ENCODE results near the gene HKDC1. TPM values are rescaled to one million over a fixed set of nuclear protein-coding genes. Genes with fewer than 3 reads are reported as not detected.

Gene HKDC1
- total and polyA plus RNA-seq, 10 of the 15 experiments (the other 5 are each of a cell fraction or from before 2014, with no cell fraction given), result 0.04 to 0.34 (median 0.13) TPM; not detected in 5

DNA sequence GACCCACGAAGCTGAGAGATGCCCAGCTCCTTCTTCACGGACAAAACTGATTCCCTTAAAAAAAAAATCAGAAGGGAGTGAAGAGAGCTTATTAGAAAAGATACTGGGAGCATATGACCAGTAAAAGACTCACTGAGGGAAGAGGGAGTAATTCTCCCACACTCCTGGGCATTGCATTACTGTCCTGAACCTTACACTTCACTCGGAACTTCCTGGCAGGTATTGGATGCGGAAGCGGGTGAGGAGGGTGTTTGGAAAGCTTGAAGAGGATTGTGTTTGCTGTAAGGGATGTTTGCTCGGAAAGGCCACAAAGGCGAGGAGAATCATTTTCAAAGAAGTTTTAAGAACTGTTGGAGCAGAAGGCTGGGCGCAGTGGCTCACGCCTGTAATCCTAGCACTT, 375 bp downstream of the HKDC1 start:
- Histone ChIP-seq H3K9me3 (replicated peaks; ENCODE audit: control insufficient read depth, insufficient read depth, low read length) (no peaks in the 10 kb centered on the region), H4K20me1 (ENCODE audit: control insufficient read depth, insufficient read depth) (no peaks in the 10 kb centered on the region), H3K79me2 (ENCODE audit: control insufficient read depth, insufficient read depth, low read length) (no peaks in the 10 kb centered on the region), H3K4me3 (no peak overlapping the region), H3K4me2 (ENCODE audit: control insufficient read depth, insufficient read depth) (no peak overlapping the region), H3K36me3 (ENCODE audit: control insufficient read depth in 2 of 2, insufficient read depth in 2 of 2, low read length in 1 of 2) (no peaks in the 10 kb centered on the region), H3K9ac (ENCODE audit: control insufficient read depth, insufficient read depth, low read length) (no peak overlapping the region), H3K27me3 (replicated peaks in 1 of 2; ENCODE audit: control insufficient read depth in 2 of 2, insufficient read depth in 2 of 2, low read length in 1 of 2) (no peaks in the 10 kb centered on the region), H3K4me1 (ENCODE audit: control insufficient read depth, insufficient read depth, low read length) (peaks cover 22% of the 10 kb centered on the region), H2AFZ (ENCODE audit: control insufficient read depth, low read depth, low read length) (no peak overlapping the region), H3K27ac (ENCODE audit: control insufficient read depth, insufficient read depth) (no peak overlapping the region)
- BruUV-seq (replicated peaks), result no TSS peak
- intact Hi-C loops (cut with micrococcal nuclease; ENCODE audit: unreplicated experiment) (loop anchor here (5.0 to 10.0 kb wide), 2 partner anchors 96 to 218 kb away; partner anchors contain the start of gene VPS26A), in situ Hi-C loops (cut with MboI) (loop anchor here (10.0 kb wide), 1 partner anchor 226 kb away; no protein-coding TSS in a partner anchor)
- DNase-seq (ENCODE audit: low read depth, low spot score) (no peak), ATAC-seq (no peak), FAIRE-seq (no peak)
- SMC1A ChIA-PET (ENCODE audit: uncharacterized antibody, unreplicated experiment), result interaction anchor here (1.1 to 4.3 kb wide), 4 partner anchors 16 to 215 kb away, joined by 3 to 33 read pairs (median 5); no protein-coding TSS in a partner anchor
- WGBS (ENCODE audit: insufficient coverage, insufficient replicate concordance, low lambda C conversion rate, missing lambda C conversion rate), result 82% methylated on average over 9 of the region's 9 CpGs
- TF ChIP-seq KLF5 (IDR thresholded peaks at IDR 0.05; ENCODE audit: partially characterized antibody) (no peak), RB1 (IDR thresholded peaks at IDR 0.05; ENCODE audit: borderline replicate concordance) (no peak), BACH1 (IDR thresholded peaks at IDR 0.05; ENCODE audit: borderline replicate concordance) (no peak), CREB1 (IDR thresholded peaks at IDR 0.05; ENCODE audit: low read depth) (no peak), STAT1 (conservative IDR thresholded peaks at IDR 0.05) (no peak), ZZZ3 (IDR thresholded peaks at IDR 0.05; ENCODE audit: control insufficient read depth, insufficient read length, low read depth) (no peak), JUND (IDR thresholded peaks at IDR 0.05; ENCODE audit: low read depth, low read length) (no peak), HDAC2 (IDR thresholded peaks at IDR 0.05) (no peak), NFYB (IDR thresholded peaks at IDR 0.05; ENCODE audit: insufficient read depth, low read depth, low read length) (no peak), ZNF207 (IDR thresholded peaks at IDR 0.05; ENCODE audit: borderline replicate concordance) (no peak), SMAD1 (IDR thresholded peaks at IDR 0.05; ENCODE audit: low read depth, partially characterized antibody) (no peak), MTA2 (IDR thresholded peaks at IDR 0.05; ENCODE audit: low read depth) (no peak)
- TF ChIP-seq, protein P1, sequence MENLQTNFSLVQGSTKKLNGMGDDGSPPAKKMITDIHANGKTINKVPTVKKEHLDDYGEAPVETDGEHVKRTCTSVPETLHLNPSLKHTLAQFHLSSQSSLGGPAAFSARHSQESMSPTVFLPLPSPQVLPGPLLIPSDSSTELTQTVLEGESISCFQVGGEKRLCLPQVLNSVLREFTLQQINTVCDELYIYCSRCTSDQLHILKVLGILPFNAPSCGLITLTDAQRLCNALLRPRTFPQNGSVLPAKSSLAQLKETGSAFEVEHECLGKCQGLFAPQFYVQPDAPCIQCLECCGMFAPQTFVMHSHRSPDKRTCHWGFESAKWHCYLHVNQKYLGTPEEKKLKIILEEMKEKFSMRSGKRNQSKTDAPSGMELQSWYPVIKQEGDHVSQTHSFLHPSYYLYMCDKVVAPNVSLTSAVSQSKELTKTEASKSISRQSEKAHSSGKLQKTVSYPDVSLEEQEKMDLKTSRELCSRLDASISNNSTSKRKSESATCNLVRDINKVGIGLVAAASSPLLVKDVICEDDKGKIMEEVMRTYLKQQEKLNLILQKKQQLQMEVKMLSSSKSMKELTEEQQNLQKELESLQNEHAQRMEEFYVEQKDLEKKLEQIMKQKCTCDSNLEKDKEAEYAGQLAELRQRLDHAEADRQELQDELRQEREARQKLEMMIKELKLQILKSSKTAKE (IDR thresholded peaks at IDR 0.05; ENCODE audit: low read depth, poor library complexity, severe bottlenecking), result no peak
- RAD21 ChIA-PET (ENCODE audit: unreplicated experiment), result interaction anchor here (0.7 to 1.5 kb wide), 2 partner anchors 9 to 215 kb away, joined by 3 to 8 read pairs; no protein-coding TSS in a partner anchor
- POLR2A ChIA-PET, result no interaction called here
- CTCF ChIA-PET, result interaction anchor here (1.0 to 2.0 kb wide), 4 partner anchors 15 to 215 kb away, joined by 3 to 10 read pairs (median 4); no protein-coding TSS in a partner anchor

All from GM12878 (cell line).